Measurements from ENCODE around the gene INPP5K.
A peak's percentile ranks its signal among the peaks of the same experiment; 100 is the strongest.
"Not testable (repeated sequence)": the region's sequence is repeated elsewhere in the genome, so short reads cannot be mapped to it uniquely, and the experiment has no call there.

Gene INPP5K

DNA sequence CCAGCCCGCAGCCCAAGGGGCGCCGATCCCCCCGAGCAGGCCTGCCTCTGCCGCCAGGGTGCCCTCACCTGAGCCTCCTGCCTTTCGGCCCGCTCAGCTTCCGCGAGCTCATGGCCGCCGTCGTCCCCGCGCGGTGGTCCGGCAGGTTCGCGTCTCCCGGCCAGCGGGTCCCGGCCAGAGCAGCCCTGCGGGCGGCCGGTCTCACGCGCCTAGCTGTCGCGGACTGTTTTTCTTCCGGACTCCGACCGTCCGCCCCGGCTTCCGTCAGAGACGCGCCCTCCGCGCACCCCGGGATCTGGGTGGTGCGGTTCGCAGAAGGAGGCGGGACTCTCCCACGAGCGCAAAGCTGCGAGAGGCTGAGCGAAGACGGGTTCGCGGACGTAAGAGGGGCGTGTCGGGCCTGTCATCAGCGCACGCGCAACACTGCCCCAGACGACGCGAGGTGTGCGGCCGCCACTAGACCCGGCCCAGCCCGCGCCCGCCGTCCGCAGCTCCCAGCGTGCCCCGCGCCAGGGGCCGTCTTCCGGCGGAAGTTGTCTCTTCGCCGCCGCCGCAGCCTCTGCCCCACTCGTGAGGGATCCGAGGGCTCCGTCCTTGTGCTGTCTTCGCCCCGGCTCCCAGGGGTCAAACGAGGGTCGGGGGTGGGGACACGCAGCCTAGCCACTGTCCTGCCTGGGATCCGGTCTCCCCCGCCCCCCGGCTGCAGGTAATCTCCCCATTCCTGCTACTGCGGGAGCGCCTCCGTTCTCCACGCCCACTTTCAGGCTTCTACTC lies at the start of gene INPP5K:
Gene INPP5K (minus strand): TSS at position 225 of the 774 bp plus-strand sequence. CDS start 113 bp downstream, at position 112.
- peak; percentile 98 for DNase-seq

DNA sequence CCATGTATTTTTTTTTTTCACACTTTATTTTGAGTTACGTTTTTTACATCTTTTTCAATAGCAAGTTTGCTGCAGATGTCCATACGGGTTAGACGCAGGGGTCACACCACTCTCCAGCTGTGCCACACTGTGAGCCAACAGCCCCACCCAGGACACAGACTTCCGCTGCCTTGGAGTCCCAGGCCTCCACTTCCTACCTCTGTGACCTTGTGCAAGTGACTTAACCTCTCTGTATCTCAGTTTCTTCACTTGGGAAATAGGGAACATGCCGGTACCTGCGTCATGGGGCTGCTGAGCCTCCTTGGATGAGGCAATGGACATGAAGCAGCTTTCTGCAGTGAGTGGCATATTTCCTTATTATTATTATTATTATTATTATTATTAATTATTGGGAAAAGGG lies 49.5 kb upstream of the INPP5K start:
- no peak for DNase-seq

DNA sequence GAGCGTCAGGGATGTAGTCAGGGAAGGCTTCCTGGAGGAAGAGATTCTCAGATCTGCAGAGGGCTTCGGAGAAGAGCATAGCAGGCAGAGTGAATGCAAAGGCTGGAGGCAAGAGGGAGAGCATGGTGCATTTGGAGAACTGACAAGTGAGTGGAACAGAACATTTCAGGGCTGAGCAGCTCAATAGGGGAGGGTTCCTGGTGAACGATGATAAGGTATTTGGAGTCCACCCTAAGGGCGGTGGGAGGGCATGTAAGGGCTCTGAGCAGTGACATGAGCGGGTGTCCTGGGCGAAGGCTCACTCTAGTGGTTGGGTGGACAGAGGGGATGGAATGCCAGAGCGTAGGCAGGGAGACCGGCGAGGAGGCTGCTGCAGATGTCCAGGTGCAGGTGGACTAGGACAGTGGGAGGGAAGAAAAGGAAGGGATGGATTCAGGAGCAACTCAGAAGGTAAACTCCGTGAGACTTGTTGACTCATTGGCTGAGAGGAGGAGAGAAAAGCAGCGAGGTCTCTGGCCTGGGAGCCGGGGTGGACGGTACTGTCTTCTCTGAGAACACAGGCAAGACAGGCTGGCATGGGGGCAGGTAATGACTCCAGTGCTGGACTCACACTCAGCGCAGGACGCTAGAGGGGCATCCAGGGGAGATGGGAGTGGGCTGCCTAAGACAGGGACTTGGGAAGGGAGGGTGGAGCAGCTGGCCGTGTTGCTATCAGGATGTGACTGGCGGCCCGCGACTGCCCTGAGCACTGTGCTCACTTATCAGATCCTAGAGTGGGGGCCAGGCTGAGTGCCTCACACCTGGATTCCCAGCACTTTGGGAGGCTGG lies 47.6 kb upstream of the INPP5K start:
- no peak for DNase-seq

DNA sequence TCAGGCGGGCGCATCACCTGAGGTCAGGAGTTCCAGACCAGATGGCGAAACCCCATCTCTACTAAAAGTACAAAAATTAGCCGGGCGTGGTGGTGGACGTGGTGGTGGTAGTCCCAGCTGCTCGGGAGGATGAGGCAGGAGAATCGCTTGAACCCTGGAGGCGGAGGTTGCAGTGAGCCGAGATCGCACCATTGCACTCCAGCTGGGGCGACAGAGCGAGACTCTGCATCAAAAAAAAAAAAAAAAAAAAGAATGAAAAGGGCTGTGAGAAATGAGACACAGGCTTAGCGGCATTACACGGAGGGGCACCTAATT lies 47.0 kb upstream of the INPP5K start:
- not testable (repeated sequence) for DNase-seq

DNA sequence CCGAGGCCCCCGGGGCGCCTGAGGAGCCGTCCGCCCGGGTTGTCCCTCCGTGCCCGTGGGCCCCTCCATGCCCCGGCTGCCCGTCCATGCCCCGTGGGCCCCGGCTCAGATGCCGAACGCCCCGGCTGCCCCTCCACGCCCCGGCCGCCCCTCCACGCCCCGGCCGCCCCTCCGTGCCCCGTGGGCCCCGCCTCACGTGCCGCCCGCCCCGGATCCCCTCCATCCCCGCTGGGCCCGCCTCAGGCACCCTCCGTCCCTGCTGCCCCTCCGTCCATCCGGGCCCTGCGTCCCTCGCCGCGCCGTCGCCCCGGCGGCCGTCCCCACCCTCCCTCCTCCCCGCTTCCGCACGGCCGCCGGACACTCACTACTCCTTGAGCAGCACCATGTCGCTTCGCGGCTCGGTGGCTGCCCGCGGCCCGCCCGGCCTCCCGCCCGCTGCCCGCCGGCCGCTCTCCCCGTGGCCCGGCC lies 45.8 kb upstream of the INPP5K start:
- no peak for DNase-seq

DNA sequence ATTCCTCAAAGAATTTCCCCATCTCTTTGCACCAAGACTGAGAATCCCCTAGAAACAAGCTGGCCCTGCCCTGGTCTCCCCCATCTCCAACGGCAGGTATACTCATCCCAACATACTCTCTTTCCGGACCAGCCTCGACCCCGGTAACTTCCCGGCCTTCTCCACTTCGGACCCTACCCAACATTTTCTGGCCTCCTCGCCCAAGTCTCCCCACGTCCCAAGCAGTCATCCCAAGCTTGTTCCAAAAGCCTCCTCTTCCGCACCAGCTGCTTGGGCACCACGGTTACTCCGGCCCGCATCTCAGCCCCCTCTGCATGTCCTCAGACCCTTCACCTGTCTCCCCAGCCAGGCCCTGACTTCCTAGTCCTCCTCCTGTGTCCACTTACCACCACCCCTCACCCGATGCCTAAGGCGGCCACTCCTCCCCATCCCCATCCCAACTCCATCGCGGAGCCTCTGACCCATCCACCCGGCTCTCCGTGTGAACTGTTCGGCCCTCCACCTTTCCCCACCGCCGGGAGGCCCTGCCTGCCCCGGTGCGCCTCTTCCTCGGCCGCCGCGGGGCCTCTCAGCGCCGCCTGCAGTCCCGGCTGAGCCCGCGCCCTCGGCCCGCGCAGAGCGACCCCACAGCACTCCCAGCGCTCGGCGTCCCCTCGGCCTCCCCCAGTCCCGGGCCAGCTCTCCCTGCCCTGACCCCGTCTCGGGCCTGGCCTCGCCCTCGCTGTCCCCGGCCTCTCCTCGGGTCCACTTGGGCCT lies 45.2 kb upstream of the INPP5K start:
- DNase-seq: peak; percentile 12

DNA sequence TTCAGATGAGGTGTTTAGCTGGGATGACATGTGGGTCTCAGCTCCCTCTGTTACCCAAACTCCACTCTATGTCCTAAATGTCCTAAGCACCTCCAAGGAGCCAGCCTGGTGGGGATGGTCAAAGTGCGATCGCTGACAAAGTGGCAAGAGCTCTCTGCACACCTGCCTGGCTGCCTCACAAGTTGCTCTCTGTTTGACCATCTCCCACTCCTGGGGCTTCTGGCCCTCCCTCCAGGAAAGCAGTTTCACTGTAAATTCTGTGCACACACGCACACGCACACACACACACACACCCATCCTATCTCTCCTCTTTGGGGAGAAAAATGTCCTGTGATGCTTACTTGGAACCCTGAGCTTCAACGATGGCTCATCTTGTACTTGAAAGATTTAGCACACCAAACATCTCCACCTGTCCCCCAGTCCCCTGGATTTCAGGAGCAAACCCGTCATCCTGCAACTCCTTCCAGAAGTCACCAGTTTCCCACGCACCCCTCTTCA lies 44.5 kb upstream of the INPP5K start:
- no peak for DNase-seq

DNA sequence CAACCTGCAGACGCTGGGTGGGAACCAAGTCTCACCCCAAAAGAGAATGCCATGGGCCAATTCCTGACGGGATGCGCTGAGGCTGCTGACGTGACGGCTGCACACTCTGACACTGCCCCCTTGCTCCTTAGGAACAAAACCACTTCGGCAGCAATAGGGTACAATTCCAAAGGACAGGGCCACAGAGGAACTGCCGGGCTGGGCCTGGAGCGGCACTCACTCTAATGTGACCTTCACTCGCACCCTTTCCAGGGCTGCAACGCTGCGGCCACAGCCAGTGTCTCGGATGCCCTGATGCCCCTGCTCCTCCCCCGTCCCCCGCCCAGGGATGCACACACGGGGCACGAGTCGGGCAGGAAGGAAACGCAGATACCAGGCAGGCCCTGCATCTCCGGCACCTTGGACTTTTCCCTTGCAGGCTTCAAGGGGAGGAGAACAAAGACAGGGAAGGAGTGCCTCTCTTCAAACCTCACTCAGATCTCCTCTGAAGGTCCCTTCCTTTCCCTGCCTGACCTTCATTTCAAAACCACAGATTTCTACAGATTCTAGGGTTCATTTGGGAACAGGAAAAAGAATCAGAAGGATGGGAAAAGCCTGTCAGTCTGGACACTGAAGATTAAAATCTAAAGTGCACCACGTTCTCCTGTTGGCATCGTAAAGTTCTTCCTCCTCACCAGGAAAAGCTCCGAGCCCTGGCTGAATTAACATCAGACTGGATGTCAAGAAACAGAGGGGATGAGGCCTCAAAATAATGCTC lies 43.9 kb upstream of the INPP5K start:
- no peak for DNase-seq

DNA sequence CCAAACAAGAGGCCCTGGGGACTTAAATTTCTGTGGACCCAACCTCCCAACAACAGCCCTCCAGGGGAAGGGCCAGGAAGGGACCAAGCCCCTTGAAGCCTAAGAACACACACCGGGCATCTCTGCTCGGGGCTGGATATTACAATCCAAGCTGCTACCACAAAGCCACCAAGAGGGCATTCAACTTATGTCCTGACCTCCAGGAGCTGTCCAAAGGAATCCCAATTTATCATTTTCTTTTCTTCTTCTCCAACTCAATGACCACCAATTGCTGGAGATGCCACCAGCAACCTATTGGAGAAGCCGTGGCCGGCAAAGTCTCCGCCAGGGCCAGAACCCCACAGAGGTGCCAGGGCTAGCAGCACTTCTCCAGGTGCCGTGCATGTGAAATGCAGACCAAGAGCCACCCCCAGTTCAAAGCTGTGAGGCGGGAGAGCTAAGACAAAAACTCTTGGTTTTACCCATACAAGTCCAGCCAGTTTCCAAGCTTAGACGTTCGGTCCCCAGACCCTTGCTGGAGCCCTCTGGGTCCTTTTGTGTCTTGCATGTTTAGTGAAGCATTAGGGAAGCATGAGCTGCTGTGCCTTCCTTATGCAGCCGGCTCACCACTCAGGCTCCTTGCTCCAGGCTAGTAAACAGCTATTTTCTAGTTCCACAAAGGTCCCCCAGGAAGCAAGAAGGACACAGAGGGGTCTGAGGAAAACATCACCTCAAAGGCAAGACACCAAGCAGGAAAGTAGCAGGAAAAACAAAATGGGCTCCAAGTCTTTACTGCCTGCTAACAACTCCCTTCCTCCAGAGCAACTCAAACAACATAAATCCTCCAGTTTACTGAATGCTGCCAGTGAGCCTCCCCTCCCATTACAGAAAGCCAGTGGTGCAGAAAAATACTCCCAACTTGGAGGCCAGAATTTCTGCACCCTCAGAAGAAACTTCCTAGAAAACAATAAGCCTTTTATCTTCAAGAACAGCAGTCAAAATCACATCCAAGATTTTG lies 42.9 kb upstream of the INPP5K start:
- DNase-seq: no peak

DNA sequence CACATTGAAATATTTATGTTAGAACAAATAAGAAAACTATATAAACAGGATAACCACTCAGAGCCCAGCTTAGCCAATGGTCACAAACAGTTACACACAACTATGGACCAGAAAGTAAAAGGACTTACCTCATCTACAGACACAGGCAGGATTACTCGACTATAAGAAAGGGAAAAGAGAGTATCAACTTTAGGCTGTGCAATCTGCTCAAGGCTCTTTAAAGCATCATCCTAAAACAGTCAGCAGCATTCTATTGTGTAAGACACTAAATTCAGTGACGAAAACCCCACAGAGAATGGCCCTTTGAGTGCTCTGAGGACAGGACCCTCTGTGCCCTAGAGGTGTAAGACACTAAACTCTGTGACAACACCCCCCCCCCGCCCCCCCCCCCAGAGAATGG lies 42.0 kb upstream of the INPP5K start:
- DNase-seq: no peak

DNA sequence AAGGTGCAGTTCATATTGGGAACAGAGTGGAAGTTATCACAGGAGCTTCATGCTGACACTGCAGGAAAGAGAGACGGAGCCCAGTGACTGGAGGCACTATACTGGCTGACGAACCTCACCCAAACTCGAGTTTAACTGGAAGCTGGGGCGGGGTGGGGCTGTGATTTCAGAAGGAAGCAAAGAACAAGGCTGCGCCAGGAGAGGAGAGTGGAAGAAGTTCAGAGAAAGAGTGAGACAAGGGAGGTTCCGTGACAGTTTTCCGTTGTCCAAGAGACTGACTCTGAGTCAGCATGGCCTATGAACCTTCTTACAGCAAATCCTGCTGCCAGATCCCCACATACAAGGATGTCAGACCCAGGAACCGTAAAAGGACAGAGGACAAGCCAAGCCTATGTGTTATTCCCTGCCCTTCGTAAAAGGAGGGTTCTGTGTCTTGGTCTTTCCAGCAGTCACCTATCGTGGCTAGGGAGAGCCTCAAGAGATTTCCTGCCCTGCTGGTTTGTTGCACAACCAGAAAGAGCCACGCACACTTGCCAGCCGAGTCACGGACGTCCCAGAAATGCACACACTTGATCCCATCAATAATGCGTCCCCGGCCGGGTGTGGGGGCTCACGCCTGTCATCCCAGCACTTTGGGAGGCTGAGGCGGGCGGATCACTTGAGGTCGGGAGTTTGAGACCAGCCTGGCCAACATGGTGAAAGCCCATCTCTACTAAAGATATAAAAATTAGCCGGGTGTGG lies 41.1 kb upstream of the INPP5K start:
- DNase-seq: no peak

DNA sequence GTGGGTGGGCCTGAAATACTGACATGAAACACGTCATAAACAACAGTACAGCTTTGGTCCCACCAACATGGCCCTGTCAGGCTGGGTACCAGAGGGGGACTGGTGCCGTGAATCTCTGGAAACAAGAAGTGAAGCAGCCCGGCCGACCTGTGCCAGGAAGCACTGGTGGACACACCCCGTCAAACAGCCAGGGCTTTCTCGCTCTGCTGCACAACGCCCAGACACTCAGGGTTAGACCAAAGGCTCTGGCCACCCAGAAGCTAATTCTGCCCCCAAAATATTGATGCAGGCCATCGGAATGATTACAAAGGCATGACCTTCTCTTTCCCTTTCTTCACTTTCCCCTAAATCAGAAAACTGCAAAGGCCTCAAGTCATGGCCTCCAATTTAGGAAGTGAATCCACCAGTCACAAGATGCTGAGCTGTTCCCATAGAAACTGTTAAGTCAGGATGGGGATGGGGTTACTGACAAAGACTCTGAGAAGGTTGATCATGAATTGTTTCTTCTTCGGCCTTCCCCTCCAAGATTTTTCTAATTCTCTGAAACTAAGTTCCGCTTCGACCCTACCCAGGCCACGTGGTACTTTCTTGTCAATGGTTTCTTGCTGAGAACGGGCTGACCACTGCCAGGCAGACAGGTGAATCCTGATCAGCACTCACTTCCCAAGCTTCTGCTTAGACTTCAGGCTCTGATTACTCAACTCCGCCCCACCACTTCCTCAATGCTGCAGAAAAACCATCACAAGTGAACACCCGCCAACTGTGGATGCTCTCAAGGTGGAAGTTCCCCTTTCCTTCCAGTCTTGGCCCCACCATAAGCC lies 39.4 kb upstream of the INPP5K start:
- no peak for DNase-seq

DNA sequence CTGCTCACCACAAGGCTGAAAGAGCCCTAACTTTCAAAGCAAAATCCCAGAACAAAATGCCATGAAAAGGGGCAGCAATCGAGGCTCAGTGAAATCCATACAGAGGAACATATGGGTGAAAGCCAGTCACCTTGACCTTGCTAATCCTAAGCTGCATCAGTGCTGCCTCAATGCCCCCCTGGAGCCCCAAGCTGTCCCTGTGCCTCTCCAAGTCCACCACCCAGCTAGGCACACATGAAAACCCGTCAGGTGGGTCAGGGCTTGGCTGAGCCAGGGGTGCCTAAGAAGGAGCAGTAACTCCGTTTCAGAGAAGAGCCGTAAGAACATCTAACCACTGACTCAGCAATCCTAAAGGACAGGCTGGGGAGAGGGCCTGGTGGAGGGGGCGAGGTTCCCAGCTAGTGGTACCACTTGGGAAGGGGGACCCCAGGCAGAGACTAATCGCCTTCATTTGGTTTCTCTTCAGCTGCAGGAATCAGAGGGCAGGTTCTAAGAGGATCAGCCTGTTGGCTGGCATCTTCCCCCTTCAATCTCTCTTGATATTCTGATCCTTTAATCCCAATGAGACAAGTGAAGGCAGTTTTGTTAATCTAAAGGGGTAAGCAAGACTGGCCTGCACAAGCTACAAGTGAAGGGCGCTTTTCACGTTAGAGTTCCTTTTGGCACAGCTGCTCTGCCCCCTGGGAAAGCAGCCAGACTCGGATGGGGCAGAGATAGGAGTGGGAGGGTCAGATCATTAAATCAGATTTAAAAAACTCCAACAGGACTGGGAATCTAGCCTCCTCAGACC lies 38.5 kb upstream of the INPP5K start:
- no peak for DNase-seq

DNA sequence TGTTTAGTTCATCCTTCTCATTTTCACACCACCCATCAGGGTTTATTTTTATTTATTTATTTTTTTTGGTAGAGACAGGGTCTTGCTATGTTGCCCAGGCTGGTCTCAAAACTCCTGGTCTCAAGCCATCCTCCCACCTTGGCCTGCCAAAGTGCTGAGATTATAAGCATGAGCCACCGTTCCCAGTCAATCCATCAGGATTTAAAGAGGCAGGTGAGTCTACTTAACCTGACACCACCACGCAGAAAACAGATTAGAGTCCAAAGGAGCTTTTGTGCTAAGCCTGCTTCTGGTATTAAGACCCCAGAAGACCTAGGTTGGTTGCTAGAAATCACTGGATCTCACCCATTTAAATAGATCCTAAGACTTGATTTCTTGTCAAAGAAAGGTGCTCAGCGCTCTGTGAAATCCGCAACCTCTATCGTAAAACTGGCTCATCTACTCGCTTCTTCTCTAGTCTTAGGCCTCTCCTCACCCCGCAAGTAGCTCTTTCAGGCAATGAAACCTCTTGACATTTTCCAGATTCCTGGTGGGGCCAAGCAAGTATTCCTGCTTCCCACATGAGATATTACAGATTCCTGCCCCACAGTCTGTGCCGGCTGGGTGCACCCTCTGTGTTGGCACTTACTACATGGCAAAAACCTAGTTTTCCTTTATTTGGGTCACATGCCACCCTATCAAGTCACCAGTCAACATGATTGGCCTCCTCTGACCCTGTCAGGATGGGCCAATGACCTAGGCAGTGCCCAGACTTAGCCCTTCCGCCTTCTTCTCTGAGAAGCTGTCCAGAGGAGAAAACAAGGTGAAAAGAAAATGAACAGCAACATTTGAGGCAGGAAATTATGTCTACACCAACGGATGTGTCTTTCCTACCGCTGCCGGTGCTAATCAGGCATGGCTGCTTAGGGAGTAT lies 37.2 kb upstream of the INPP5K start:
- DNase-seq: no peak

DNA sequence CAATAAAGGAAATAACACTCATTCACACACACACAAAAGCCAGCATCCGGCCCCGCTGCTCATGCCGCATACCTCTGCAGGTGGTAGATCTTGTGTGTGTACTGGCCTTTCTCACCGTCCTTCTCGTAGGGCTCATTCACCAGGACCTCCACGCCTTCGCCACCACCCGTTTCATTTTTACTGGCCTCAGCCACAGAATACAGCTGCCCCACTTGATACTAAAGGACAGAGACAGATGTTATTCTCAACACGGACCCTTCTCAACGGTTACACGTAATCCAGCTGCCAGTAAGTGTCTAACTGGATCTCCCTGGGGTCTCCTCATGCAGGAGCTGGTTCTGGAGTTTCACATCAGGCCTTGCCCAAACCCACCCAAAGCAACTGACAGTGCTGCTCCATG lies 36.5 kb upstream of the INPP5K start:
- no peak for DNase-seq

DNA sequence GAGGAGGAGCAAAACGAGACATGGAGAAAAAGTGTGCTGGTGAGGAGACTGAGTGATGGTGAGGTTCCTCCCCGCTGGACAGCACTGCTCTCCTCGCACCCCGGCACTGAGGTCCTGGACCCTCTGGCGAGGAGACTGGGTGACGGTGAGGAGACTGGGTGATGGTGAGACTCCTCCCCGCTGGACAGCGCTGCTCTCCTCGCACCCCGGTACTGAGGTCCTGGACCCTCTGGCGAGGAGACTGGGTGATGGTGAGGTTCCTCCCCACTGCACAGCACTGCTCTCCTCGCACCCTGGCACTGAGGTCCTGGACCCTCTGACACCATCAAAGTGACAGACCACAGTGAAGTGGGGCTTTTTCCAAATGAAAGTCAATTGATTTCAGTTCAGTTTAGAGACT lies 35.3 kb upstream of the INPP5K start:
- no peak for DNase-seq

DNA sequence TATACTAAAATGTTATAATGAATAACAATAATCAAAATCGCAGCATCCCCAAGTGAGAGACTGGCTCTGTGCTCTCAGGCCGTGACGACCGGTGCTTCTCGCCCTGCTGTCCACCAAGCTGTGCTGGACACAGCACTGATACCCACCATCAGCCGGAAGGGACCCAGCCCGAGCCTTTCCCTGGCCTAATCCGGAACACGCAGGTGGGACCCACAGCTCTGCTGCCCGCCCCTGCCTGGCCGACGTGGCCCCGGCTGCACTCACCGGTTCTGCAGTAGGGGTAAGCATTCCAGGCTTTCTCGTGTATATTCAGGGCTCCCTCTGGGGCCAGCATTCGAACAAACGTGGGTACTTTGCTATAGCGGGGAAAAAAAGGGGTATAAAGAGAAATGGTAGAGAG lies 31.6 kb upstream of the INPP5K start:
- no peak for DNase-seq
